Skin epidermis (tissue), 12 donors: ENCODE measurements around the gene GDF11.
A peak's percentile ranks its signal among the peaks of the same experiment; 100 is the strongest.
"Not testable (repeated sequence)": the region's sequence is repeated elsewhere in the genome, so short reads cannot be mapped to it uniquely, and the experiment has no call there.

Experiments used
- H3K27ac ChIP-seq, 21 experiments: fragments of 200-600 bp; sonication (generic) in 11 of 21; one replicate each; pipeline ENCODE4 v1.5.0; 2020; ENCODE audit warnings: mild to moderate bottlenecking in 3 of 21, inconsistent platforms in 2 of 21, moderate library complexity in 2 of 21
- H3K4me3 ChIP-seq, 7 experiments: fragments of 200-600 bp; sonication (generic) in 2 of 7; one replicate each; pipeline ENCODE4 v1.5.0; 2020; ENCODE audit warnings: inconsistent platforms in 2 of 7, mild to moderate bottlenecking in 2 of 7, moderate library complexity in 1 of 7

Gene GDF11

DNA sequence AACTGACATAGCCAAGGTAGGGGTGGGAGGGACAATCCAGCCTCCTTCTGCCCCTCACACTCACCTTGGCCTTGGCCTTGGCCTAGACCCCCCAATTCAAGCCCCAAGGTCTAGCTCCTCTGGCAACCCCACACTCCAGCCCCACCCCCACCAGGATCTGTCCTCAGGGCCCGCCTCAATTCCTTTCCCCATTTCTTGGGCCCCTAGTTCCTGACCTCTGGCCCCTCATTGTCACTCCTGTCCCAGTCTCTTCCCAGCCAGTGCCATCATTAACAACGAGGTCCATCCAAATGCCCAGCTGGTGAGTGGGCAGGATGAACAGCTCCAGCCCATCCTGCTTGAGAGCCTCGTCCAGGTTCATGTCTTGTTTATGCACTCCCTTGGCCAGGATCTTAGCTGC, 6.8 kb upstream of the GDF11 start:
- Histone ChIP-seq H3K27ac (no peak overlapping the region), H3K4me3 (no peak overlapping the region)

DNA sequence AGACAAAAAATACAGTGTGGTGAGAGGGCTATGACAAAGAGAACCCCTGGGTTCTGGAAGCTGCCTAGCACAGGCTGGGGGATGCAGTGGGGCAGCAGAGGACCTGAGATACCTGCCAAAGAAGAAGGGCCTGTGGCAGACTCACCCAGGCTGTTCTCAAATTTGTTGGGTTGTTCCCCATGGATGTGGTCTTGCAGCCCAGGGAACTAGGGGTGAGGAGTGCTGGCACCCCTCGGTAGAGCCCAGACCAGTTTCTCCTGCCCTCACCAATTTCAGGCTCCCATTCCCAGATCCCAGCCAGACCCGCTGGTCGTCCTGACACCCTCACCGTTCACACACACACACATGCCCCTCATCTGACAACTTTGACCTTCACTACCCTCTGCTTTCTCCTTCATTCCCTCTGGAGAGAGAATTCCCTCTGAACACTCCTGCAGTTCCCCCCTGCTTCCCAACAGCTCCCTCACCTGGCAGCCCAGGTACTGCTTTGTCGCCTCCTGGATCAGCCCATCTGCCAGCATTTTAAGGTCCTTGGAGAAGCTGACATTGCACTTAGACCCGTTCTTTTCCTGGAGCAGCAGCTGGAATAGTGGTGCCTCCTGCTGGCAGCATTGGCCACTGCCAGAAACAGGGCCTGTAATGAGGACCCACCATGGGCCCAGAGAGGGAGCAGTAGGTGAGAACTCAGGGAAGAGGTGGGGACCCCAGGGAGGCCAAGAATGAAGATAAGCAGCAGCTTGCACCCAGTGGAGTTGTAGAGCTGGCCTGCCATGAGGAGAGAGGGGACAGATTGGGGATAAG, 5.9 kb upstream of the GDF11 start:
- H3K27ac ChIP-seq, result peak overlapping the region in 11 of 21 experiments; percentile 35 to 90 (median 80)
- H3K4me3 ChIP-seq, result no peak overlapping the region

GRCh38 chr12:55737581-55738122, 5.3 kb upstream of the GDF11 start:
- peak overlapping the region in 2 of 7 experiments; percentile 55 to 57 for H3K4me3 ChIP-seq
- peak overlapping the region in 20 of 21 experiments; percentile 24 to 90 (median 74) for H3K27ac ChIP-seq

DNA sequence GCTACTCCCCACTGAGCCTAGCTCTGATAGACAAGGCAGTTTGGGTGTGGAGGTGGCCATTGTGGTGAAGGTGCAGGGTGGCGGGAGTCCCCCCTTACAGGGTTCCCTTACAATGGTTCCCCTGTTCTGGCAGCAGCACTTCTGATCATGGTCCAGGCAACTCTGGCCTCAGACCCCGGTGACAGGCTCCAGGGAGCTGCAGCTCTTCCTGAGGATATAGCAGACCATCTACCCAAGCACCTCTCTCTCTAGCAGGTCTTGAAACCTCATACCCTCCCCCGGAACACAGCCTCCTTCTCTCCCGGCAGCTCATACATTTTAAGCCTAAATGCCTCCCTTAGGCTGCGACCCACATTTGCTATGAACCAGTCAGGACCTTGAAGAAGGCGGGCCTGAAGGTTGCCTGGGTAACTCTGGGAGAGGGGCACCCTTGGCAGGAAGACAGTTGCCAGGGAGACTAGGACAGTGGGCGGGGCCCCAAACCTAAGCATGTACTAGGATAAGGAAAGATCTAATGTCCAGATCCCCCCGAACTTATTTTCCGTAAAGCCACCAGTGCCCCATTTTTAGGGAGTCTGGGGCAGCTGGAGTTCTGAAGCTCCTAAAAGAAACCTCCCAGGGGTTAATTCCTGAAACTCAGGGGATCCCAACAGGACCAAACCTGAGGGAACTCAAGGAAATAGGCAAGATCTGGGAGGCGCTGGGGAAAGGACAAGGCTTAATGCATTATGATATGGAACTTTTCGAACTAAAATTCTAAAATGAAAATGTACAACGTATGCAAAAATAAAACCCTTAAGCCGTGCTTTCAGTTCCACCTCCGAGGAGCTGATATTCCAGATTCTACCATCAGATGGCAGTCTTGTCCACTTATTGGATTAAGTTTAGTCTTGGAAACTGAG, 4.5 kb upstream of the GDF11 start:
- Histone ChIP-seq H3K4me3 (peak overlapping the region; percentile 36 to 57 (median 45)), H3K27ac (peak overlapping the region in 20 of 21 experiments; percentile 33 to 90 (median 74))

DNA sequence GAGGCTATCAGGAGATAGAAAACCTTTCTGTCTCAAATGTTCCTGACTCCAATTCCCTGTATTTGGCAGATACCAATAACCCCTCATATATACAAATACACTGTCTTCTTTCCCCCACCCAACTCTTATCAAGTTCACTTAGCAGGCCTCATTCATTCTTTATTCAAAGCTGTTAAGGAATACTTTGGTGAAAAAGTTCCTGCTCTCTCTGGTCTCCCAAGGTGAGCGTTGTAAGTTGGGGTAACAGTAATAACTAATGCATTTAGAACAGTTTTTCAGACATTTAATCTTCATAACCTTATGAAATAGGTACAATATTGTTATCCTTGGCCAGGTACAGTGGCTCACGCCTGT, 3.9 kb upstream of the GDF11 start:
- H3K4me3 ChIP-seq, result peak overlapping the region in 3 of 7 experiments; percentile 50 to 57 (median 55)
- peak overlapping the region in 5 of 21 experiments; percentile 71 to 84 (median 80) for H3K27ac ChIP-seq

GRCh38 chr12:55741931-55742680, 816 bp upstream of the GDF11 start:
- Histone ChIP-seq H3K27ac (peak overlapping the region in 3 of 21 experiments; percentile 42 to 59 (median 56)), H3K4me3 (peak overlapping the region in 2 of 7 experiments; percentile 49 to 61)

DNA sequence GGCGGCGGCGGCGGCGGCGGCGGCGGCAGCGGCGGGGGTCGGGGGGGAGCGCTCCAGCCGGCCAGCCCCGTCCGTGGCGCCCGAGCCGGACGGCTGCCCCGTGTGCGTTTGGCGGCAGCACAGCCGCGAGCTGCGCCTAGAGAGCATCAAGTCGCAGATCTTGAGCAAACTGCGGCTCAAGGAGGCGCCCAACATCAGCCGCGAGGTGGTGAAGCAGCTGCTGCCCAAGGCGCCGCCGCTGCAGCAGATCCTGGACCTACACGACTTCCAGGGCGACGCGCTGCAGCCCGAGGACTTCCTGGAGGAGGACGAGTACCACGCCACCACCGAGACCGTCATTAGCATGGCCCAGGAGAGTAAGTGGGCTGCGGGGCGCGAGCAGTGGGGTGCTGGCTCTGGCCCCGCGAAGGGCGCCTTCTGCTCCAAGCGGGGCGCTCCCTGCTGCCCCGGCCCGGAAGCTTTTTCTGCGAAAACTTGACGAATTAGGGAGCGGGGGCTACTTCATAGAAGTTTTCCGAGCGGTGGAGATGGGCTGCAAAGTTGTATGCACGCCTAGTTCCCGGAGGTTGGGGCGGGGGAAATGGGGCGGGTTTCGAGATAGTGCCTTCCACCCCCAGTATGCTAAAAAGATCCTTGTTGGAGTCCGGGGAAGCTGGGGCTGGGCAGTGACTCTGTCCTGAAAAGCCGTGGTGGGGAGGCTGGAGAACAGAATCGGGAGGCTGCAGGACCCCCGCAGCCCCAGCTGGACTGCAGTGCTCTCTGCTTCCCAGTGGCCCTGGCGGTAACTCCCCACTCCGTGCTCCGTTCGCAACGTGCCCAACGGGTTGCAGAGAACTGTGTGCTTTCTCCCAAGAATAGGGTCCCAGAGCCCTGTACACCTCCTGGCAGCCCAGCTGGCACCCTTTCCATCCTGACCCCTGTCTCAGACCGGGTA, 751 bp downstream of the GDF11 start:
- peak overlapping the region in 14 of 21 experiments; percentile 18 to 75 (median 54) for H3K27ac ChIP-seq
- H3K4me3 ChIP-seq, result peak overlapping the region; percentile 46 to 69 (median 54)

DNA sequence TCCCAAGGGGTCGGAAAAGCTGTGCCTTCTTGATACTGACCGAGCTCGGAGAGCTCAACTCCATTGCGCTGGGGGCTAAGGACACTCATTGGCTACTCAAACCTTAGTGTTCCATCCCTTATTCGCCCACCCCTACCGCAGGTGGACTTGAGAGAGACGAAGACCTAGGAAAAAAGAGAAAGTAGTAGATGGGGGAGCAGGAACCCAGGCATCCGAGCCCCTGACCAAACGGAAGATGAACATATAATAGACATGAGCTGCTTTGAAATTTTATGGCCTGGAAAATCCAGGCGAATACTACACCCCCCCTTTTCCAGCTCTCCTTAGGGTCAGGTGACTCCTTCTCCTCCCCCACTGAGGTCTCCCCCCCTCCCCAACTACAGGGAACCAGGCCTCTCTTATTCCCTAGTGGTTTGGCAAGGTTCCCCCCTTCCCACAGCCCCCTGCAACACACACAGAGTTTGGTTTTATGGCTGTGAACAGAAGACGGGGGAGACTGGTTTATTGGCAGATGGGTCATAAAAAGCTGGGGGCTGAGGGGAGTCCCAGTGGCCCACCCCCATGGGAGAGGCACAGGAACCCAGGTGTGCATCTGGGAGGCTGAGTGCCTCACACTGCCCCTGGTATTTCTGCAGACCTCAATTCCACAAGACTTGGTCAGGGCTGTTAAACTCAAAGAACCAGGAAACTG, 1.6 kb downstream of the GDF11 start:
- peak overlapping the region in 9 of 21 experiments; percentile 3 to 73 (median 34) for H3K27ac ChIP-seq
- H3K4me3 ChIP-seq, result peak overlapping the region; percentile 46 to 69 (median 54)

DNA sequence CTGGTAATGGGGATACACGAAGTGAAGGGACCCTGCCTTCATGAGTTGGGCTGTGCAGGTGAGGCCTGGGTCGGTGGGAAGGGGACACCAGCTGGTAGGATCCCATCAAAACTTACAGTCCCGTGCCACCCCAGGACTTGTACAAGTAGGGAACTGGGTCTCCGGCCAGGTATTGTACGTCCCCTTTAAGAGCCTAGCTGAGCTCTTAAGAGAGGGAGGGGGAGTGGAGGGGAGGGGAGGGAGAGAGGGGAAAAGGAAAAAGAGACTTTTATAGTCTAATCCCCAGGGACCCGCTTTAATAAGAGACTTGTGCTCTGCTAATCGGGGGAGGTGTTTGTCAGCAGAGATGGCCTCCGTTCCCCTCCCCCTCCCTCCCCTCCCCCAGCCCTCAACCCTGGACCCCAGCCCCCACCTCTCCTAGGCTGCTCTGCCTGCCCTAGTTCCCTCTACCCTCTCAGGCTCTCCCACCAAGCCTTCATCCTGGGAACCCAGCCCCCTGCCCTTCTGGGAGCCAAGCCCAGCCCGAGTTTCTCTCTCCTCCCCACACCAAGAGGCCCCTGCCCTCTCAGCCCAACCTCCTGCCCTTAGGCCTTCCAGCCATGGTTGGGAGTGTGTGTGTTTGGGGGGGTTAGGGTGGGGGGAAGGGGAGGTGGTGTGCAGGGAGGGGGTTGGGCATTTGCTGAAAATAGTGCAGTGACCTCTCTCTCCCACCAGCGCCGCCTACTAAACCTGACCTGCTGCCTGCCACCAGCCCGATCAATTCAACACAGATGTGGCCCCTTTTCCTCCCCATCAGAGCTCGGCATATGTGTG, 2.6 kb downstream of the GDF11 start:
- peak overlapping the region in 7 of 21 experiments; percentile 3 to 43 (median 33) for H3K27ac ChIP-seq

GRCh38 chr12:55746174-55746912, 3.4 kb downstream of the GDF11 start:
- Histone ChIP-seq H3K4me3 (no peak overlapping the region), H3K27ac (peak overlapping the region in 2 of 21 experiments; percentile 33 to 34)

More for the DNA sequence above, 2.6 kb downstream of the GDF11 start:
- H3K4me3 ChIP-seq, result no peak overlapping the region

DNA sequence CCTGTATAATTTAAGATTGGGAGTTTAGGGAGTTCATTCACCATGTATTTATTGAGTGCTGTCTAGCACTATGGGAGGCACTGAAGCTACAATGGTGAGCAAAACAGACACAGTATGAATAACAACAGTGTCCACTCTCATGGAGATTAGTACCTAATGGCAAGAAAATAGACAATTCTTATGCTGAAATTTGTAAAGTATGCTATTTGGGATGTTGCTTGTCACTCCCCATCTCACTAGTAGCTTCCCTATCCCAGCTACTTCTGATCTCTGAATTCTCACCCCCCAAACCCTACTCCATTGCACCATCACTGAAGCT, 4.0 kb downstream of the GDF11 start:
- Histone ChIP-seq H3K27ac (no peak overlapping the region), H3K4me3 (no peak overlapping the region)

DNA sequence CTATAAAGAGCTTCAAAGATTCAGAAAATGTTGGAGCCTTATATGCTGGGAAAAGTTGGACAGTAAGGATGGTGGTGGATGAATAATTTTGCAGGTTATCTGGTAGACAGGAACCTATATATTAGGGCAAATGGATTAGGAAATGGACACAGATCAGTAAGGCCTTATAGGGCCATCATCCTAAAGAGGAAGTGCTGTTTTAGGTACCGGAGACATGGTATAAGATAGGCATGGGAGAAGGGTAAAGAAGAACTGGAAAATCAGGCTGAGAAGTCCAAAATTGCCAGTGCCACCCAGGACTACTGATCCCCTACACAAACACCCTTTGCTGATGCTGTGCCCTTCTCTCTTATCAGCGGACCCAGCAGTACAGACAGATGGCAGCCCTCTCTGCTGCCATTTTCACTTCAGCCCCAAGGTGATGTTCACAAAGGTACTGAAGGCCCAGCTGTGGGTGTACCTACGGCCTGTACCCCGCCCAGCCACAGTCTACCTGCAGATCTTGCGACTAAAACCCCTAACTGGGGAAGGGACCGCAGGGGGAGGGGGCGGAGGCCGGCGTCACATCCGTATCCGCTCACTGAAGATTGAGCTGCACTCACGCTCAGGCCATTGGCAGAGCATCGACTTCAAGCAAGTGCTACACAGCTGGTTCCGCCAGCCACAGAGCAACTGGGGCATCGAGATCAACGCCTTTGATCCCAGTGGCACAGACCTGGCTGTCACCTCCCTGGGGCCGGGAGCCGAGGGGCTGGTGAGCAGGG, 5.5 kb downstream of the GDF11 start:
- no peak overlapping the region for H3K4me3 ChIP-seq
- no peak overlapping the region for H3K27ac ChIP-seq

- Histone ChIP-seq H3K27ac (no peak overlapping the region), H3K4me3 (no peak overlapping the region)
These were observed 12.3 kb downstream of the GDF11 start for GRCh38 chr12:55755246-55755645.

GRCh38 chr12:55757701-55758100, 14.8 kb downstream of the GDF11 start:
- Histone ChIP-seq H3K4me3 (no peak overlapping the region), H3K27ac (no peak overlapping the region)

- H3K27ac ChIP-seq, result not testable (repeated sequence)
These were observed 15.7 kb downstream of the GDF11 start for GRCh38 chr12:55758575-55758974.

DNA sequence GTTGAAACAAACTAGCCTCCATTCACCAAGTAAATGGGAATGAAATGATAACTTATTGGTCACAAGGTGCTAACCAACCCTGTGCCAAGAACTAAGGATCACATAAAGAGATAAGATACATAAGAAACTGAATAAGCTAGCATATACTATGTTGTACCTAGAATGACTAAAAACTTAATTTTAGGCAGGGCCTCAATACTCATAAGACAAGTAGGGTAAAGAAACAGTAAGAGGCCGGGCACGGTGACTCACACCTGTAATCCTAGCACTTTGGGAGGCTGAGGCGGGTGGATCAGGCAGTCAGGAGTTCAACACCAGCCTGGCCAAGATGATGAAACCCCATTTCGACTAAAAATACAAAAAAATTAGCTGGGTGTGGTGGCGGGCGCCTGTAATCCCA, 17.7 kb downstream of the GDF11 start:
- no peak overlapping the region for H3K4me3 ChIP-seq
- H3K27ac ChIP-seq, result no peak overlapping the region

More at GRCh38 chr12:55758575-55758974, 15.7 kb downstream of the GDF11 start:
- not testable (repeated sequence) for H3K4me3 ChIP-seq
